ENCODE data around the gene SLC22A5.

GRCh38 chr5:132369007-132369473 lies 470 bp upstream of the SLC22A5 start:
- no peak for TF ChIP-seq CTCF (IDR thresholded peaks at IDR 0.05)
- TF ChIP-seq POLR2AphosphoS5 (IDR thresholded peaks at IDR 0.05), result no peak

Measured in breast epithelium (tissue), 3 donors.